ENCODE data around the gene CACHD1.
"Not testable (repeated sequence)": the region's sequence is repeated elsewhere in the genome, so short reads cannot be mapped to it uniquely, and the experiment has no call there.

The CACHD1 gene

GRCh38 chr1:64594446-64594845, 124.5 kb downstream of the CACHD1 start:
- no peak for DNase-seq (ENCODE audit: low read depth)

DNA sequence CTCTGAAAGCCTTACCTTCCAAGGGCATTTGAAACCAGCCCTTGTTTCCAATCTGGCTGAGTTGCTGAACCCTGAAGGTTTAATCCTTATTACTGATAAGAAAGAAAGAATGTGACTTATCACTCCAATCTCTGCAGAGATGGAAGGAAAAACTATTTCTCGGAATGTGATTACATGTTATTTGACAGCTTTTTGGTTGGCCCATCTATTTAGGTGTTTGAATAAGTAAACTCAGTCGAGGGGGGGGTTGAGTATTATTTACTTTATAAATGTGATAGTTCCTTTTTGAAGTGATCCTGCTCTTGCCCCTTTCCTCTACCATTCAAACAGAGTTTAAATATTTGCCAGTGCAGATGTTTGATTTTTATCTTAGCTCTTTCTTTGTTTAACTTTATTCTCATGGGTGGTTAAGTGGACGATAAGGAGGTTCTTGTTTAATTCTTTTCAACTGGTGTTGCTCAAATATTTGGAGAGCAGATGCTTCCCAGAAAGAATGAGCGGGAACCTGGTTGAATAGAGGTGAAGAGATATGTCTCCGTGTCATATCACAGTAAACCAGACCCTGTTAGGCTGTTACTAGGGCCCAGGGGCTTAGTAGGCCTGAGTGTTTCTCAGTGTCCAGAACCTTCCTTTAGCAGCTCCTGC, 126.1 kb downstream of the CACHD1 start:
- no peak for DNase-seq (ENCODE audit: low read depth)

DNA sequence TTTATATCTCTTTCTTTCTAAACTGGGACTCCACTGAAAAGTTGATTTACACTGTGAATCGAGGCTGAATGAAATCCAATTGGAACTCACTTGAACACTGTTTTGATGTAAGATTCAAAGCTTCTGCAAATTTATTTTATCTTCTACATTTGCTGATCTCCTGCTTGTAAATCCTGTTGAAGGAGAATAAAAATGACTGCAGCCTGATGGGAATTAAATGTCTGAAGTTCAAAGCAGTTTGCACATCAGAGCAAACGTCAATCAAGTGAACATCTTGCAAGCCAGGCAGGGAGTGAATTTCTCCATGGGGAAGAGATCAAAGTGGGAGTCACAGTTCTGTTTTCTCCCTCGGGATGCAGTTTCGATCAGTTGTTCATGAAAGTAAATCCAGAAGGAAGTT, 127.2 kb downstream of the CACHD1 start:
- no peak for DNase-seq (ENCODE audit: low read depth)

GRCh38 chr1:64598100-64598571, 128.2 kb downstream of the CACHD1 start:
- DNase-seq (ENCODE audit: low read depth) = no peak

- DNase-seq (ENCODE audit: low read depth) = no peak
Measured at GRCh38 chr1:64599242-64599641, 129.3 kb downstream of the CACHD1 start.

DNA sequence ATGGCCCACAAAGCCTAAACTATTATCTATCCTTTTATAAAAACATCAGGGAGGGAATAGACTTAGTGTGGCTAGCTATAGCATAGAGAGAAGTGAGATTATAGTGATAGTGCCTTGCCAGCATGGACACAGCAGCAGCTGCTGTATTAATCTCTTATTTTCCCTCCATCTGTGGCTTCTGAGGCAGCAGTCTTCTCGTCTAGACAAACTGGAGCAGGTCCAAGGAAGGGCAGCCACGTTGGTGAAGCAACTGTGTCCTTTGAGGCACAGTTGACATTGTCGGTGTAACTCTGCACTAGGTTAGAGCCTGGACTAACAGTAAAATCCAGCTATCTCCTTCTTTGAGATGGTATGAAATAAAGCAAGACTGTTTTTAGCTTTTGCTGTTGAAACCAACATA, 131.3 kb downstream of the CACHD1 start:
- no peak for DNase-seq (ENCODE audit: low read depth)

DNA sequence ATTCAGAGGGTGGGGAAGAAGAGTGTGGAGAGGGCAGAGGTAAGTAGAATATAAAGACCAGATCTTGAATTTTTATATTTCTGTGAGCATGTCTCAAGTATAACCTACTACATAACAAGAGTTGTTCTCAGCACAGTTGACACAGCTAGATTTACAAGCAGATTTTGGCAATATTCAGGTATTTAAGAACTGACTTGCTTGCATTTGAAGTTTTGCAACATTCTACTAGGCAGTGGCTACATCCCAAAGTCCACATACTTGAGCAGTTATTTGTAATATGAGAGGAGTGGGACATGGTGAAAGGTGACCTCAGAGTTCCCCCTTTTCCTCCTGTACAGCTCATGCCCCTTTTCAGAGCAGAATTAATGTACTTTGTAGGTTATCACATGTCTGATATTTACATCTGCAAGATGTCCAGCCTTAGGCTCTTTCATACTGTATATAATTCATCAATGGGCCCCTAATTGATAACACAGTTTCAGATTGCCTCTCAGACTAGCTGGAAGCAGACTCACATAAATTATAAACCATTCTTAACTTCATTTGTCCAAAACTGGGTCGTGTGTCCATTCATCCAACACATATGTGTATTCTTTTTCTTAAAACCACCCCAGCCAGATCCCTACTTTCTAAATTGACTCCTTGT, 138.2 kb downstream of the CACHD1 start:
- DNase-seq (ENCODE audit: low read depth) = no peak

DNA sequence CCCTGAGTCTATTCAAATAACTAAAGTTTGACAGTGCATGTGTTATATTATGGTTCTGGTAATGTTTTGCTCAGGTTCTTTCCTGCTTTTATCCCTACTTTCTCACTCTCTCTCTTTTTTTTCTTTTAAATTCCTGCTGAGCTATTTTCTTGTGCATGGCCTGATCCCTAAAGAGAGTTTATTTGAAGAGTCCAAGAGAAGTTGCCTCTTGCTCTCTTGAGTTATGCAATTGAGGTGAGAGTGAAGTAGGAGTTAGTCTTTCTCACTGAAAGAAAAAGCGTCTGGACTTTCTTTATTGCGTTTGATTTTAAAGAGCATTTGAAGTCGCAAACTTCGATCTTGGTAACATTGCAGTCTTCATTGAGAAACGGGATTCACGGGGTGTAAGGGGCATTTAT, 138.7 kb downstream of the CACHD1 start:
- DNase-seq (ENCODE audit: low read depth) = no peak

GRCh38 chr1:64610950-64611349, 141.0 kb downstream of the CACHD1 start:
- not testable (repeated sequence) for DNase-seq (ENCODE audit: low read depth)

- DNase-seq (ENCODE audit: low read depth) = no peak
Measured at GRCh38 chr1:64616039-64616438, 146.1 kb downstream of the CACHD1 start.

GRCh38 chr1:64623750-64624191, 153.8 kb downstream of the CACHD1 start:
- DNase-seq (ENCODE audit: low read depth) = no peak

DNA sequence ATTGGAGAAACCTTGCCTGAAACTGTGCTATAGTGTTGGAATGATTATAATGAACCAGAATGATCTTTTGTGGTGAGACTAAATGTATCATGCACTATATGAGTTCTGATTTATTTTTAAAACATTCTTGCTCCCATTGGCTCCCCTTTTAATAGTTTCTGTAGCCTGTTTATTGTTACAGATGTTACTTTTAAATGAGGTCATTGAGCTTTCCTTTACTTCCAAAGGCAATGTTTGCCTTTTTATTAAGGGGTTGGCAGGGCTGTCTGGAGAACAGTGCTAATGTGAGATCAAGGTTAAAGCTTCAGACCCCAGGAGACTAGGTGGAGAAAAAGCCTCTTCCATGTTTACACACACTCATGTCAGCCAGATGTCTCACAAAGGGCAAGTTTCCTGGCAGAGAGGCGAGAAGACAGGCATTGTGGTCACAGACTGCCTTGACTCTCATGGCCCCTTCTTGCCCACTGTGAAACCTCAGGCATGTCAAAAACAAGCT, 154.3 kb downstream of the CACHD1 start:
- DNase-seq (ENCODE audit: low read depth) = no peak

DNA sequence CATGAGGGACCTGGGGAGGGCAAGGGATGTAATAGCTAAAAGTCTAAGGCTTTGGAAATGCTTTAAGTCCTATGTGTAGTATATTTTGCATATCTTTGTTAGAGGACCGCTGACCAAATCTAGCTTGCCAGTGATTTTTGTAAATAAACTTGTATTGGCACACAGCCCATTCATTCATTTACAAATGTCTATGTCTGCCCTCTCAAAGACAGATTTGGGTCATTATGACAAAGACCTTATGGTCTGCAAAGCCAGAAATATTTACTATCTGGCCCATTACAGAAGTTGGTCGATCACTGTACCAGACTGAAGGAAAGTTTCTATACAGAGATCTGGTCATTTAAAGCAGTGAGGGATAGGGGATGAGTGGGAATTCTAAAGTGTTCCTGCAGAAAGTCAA, 154.9 kb downstream of the CACHD1 start:
- no peak for DNase-seq (ENCODE audit: low read depth)

DNA sequence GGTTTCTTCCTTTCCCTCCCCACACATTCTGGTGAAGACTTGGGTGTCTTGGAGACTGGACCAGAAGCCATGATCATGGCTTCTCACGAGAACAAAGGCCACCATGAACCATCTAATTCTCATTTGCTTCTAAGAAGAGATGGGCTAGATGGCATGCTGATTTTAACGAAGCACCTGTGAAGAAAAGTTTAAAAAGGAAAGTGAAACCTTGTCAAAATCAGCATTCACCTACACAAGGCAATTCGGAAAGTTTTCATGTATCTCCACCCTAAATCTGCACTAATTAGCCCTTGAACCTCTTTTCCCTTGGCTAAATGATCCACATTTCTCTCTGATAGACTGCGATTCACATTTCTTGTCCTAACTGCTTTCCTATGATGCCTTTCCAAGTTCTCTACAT, 160.7 kb downstream of the CACHD1 start:
- DNase-seq (ENCODE audit: low read depth) = no peak

- DNase-seq (ENCODE audit: low read depth) = no peak
Measured at GRCh38 chr1:64631346-64632034, 161.6 kb downstream of the CACHD1 start.

DNA sequence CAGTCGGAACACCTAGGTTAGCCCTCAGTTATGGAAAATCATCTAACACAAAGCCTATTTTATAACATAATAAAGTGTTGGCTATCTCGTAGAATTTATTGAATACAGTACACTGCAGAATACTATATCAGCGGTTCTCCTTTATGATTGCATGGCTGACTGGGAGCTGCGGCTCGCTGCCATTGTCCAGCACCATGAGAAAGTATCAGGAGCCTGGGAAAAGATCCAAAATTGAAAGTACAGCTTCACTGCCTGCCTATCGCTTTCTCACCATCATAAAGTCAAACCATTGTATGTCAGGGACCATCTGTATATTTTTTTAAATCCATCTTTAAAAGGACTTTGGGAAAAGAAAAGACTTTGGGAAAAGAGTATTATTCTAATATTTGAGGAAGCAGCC, 163.0 kb downstream of the CACHD1 start:
- DNase-seq (ENCODE audit: low read depth) = no peak

DNA sequence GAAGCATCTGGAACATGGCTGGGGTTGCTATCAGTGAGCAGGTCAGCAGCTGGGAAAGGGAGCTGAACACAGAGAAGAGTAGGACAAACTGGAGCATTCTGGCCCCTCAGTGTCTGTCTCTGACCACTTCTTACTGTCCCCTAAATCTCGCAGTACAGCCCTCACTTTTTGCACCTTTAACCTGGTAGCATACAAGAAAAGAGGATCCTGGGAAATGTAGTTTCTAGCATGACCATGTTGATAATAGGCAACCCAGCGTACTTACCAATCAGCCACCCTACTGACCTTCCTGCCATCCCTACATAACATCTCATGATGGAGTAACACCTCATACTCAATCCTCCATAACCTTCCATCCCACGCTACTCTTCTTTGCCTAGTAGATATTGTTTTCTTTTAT, 175.8 kb downstream of the CACHD1 start:
- no peak for DNase-seq (ENCODE audit: low read depth)

DNA sequence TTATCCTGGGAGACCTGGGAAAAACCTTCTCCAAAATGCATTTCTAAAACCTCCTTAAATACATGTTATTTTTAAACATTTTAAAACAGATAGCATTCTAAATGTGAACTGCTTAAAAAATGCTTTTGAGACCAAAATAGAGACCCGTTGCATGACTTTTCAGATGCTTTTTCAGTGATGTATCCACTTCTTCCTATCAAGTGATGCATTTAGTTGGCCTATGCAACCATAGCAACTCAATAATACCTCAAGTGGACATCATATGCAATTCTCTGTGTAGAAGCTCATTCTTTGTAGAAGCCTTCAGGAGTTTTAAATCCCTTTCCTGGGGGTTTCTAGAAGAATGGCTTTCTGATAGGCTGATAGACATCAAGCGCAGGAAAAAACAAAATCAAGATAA, 180.5 kb downstream of the CACHD1 start:
- no peak for DNase-seq (ENCODE audit: low read depth)

- DNase-seq (ENCODE audit: low read depth) = no peak
Measured at GRCh38 chr1:64651841-64652240, 181.9 kb downstream of the CACHD1 start.

GRCh38 chr1:64653466-64653865, 183.5 kb downstream of the CACHD1 start:
- DNase-seq (ENCODE audit: low read depth) = no peak

DNA sequence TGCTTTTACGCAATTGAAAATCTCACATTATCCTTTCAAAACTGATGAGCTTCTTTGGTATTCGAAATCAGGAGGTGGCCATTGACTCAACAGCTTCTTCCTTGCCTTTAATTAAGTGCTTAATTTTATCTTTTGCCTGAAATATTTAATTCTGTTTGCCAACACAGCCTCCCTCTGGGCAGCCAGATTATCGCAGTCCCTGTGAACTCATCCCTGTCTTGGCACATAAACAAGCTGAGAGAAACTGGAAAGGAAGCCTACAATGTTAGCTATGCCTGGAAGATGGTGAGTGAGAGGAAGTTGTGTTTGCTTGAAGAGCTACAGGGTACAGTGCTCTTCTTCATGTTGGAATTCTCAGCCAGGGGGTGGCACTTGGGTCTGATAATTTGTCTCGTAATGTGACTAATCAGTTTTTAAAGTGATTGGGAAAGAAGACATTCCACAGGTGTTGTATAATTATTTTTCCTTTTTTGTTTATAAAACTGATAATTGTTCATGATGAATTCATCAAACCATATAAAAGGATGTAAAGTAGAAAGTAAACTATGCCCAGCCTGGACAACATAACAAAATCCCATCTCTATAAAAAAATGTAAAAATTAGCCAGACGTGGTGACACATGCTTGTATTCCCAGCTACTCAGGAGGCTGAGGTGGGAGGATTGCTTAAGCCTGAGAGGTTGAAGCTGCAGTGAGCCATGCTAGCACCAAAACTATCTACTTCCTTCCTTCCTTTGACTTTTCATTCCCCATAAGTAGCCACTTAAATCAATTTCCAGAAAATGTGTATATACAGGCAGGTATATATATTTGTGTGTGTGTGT, 184.8 kb downstream of the CACHD1 start:
- DNase-seq (ENCODE audit: low read depth) = no peak

GRCh38 chr1:64655861-64656260, 185.9 kb downstream of the CACHD1 start:
- no peak for DNase-seq (ENCODE audit: low read depth)

Data from activated T-helper 1 cell treated with Interleukin-2 at 50 U/mL for 16 hours (primary cell).